Gastrocnemius medialis (tissue), 4 donors: ENCODE data around the gene IL3RA. TPM values are rescaled to one million over a fixed set of nuclear protein-coding genes. Genes with fewer than 3 reads are reported as not detected.
"Not testable (repeated sequence)": the region's sequence is repeated elsewhere in the genome, so short reads cannot be mapped to it uniquely, and the experiment has no call there.

Source experiments
- ATAC-seq, 2 donors: fragments of 150-250 bp; one replicate each; pipeline ENCODE4 v1.9.1; 2016
- DNase-seq, 2 donors: peaks; one replicate each; pipeline ENCODE4 v3.0.0-alpha.2; 2019
- H3K27ac ChIP-seq, 4 donors: fragments of 200-600 bp; sonication (generic); 1 replicate in 1 of 4; 2 replicates in 3 of 4; pipeline ENCODE4 v1.5.1; 2016 to 2018; ENCODE audit warnings: mild to moderate bottlenecking in 2 of 4, moderate library complexity in 1 of 4
- H3K27me3 ChIP-seq, 3 donors: fragments of 200-600 bp; sonication (generic) in 2 of 3; 1 replicate in 1 of 3; 2 replicates in 2 of 3; pipeline versions ENCODE4 v1.5.1 to v1.6.0; 2016 to 2019; ENCODE audit warnings: mild to moderate bottlenecking in 1 of 3, moderate library complexity in 1 of 3
- H3K36me3 ChIP-seq, 2 donors: fragments of 200-600 bp; sonication (generic) in 1 of 2; one replicate each; pipeline ENCODE4 v1.5.1; 2017 to 2018
- H3K4me1 ChIP-seq, 2 donors: fragments of 200-600 bp; sonication (generic) in 1 of 2; one replicate each; pipeline ENCODE4 v1.5.1; 2016 to 2017; ENCODE audit warnings: mild to moderate bottlenecking in 2 of 2
- H3K4me3 ChIP-seq, 4 donors: fragments of 200-600 bp; sonication (generic) in 3 of 4; 1 replicate in 1 of 4; 2 replicates in 3 of 4; pipeline ENCODE4 v1.5.1; 2016 to 2019; ENCODE audit warnings: mild to moderate bottlenecking in 2 of 4
- H3K9me3 ChIP-seq, 3 donors: fragments of 200-600 bp; sonication (generic) in 2 of 3; 1 replicate in 1 of 3; 2 replicates in 2 of 3; pipeline ENCODE4 v1.5.1; 2016 to 2019
- POLR2A ChIP-seq, 2 donors: fragments of 450-650 bp; IDR thresholded peaks; one replicate each; pipeline ENCODE4 v1.6.1; 2017; ENCODE audit warnings: antibody characterized with exemption in 2 of 2, mild to moderate bottlenecking in 2 of 2, moderate library complexity in 2 of 2
- in situ Hi-C, 4 donors: fragments of 200-750 bp; cut with MboI; loops; one replicate each; pipeline versions ENCODE4 v1.15.0 to v1.8.0; 2017; ENCODE audit warnings: low sequenced_read_pairs in 4 of 4
- intact Hi-C: fragments of 100-400 bp; cut with DNase I; formaldehyde crosslinking; loops from one replicate; pipeline ENCODE4 v1.15.1; 2023; ENCODE audit warnings: low total_unique reads
- total RNA-seq, 4 donors: library from RNA; depleted of rRNA; stranded (reverse); fragments of >200 nt; gene quantifications; one replicate each; pipeline versions ENCODE4 v1.1.0 to v1.2.3, GENCODE V29; 2016
- TF ChIP-seq, protein P1 (sequence below), 5 experiments: fragments of 450-650 bp in 3 of 5; fragments of 200-600 bp in 2 of 5; sonication (generic) in 2 of 5; IDR thresholded peaks in 4 of 5; conservative IDR thresholded peaks in 1 of 5; 1 replicate in 4 of 5; 2 replicates in 1 of 5; pipeline ENCODE4 v1.5.1; 2016 to 2019; ENCODE audit warnings: antibody characterized with exemption in 5 of 5, mild to moderate bottlenecking in 3 of 5, moderate library complexity in 3 of 5

Gene IL3RA
- total RNA-seq, 4 donors from 2014 or later, result 2.8 to 8.0 (median 5.6) TPM

- in situ Hi-C loops (no loop called here), intact Hi-C loops (no loop called here)
- Histone ChIP-seq H3K4me1 (no peaks in the 10 kb centered on the region), H3K27ac (no peak overlapping the region), H3K27me3 (no peaks in the 10 kb centered on the region), H3K4me3 (no peak overlapping the region), H3K9me3 (no peaks in the 10 kb centered on the region), H3K36me3 (peaks cover 0 to 10% of the 10 kb centered on the region in 2 donors)
- TF ChIP-seq POLR2A (IDR thresholded peaks at IDR 0.05), result no peak
- TF ChIP-seq, protein P1, sequence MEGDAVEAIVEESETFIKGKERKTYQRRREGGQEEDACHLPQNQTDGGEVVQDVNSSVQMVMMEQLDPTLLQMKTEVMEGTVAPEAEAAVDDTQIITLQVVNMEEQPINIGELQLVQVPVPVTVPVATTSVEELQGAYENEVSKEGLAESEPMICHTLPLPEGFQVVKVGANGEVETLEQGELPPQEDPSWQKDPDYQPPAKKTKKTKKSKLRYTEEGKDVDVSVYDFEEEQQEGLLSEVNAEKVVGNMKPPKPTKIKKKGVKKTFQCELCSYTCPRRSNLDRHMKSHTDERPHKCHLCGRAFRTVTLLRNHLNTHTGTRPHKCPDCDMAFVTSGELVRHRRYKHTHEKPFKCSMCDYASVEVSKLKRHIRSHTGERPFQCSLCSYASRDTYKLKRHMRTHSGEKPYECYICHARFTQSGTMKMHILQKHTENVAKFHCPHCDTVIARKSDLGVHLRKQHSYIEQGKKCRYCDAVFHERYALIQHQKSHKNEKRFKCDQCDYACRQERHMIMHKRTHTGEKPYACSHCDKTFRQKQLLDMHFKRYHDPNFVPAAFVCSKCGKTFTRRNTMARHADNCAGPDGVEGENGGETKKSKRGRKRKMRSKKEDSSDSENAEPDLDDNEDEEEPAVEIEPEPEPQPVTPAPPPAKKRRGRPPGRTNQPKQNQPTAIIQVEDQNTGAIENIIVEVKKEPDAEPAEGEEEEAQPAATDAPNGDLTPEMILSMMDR (IDR thresholded peaks at IDR 0.05 in 4 of 5, conservative IDR thresholded peaks at IDR 0.05 in 1 of 5), result no peak
- ATAC-seq (no peak), DNase-seq (no peak)
Measured at GRCh38 chrX:1359477-1359873, 22.9 kb downstream of the IL3RA start.

DNA sequence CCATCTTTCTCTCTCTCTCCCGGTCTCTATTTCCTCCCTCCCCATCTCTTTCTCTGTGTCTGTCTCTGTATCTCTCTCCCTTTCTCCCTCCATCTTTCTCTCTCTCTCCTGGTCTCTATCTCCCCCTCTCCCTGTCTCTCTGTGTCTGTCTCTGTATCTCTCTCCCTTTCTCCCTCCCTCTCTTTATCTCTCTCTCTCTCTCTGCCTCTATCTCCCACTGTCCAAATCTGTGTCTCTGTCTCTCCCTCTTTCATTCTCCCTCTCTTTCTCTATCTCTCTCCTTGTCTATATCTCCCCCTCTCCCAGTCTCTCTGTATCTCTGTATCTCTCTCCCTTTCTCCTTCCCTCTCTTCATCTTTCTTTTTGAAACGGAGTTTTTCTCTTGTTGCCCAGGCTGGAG is 23.6 kb downstream of the IL3RA start:
- ATAC-seq (no peak), DNase-seq (no peak)
- intact Hi-C loops, result no loop called here
- no peak for TF ChIP-seq POLR2A (IDR thresholded peaks at IDR 0.05)
- TF ChIP-seq, protein P1 (IDR thresholded peaks at IDR 0.05 in 4 of 5, conservative IDR thresholded peaks at IDR 0.05 in 1 of 5), result no peak
- Histone ChIP-seq H3K27ac (no peak overlapping the region), H3K27me3 (no peaks in the 10 kb centered on the region), H3K36me3 (peaks cover 0 to 10% of the 10 kb centered on the region in 2 donors), H3K4me1 (no peaks in the 10 kb centered on the region), H3K9me3 (no peaks in the 10 kb centered on the region), H3K4me3 (no peak overlapping the region)
- in situ Hi-C loops, result no loop called here

DNA sequence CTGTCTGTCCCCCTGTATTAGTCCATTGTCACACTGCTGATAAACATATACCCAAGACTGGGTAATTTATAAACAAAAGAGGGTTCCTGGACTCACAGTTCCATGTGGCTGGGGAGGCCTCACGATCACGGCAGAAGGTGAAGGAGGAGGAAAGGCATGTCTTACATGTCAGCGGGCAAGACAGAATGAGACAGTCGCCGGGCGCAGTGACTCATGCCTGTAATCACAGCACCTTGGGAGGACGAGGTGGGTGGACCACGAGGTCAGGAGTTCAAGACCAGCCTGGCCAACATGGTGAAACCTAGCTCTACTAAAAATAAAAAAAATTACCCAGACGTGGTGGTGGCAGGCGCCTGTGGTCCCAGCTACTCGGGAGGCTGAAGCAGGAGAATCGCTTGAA is 24.7 kb downstream of the IL3RA start:
- TF ChIP-seq, protein P1 (IDR thresholded peaks at IDR 0.05 in 4 of 5, conservative IDR thresholded peaks at IDR 0.05 in 1 of 5), result no peak
- TF ChIP-seq POLR2A (IDR thresholded peaks at IDR 0.05), result no peak
- in situ Hi-C loops, result no loop called here
- Histone ChIP-seq H3K9me3 (no peaks in the 10 kb centered on the region), H3K27me3 (no peaks in the 10 kb centered on the region), H3K27ac (no peak overlapping the region), H3K4me3 (no peak overlapping the region), H3K36me3 (peaks cover 0 to 10% of the 10 kb centered on the region in 2 donors), H3K4me1 (no peaks in the 10 kb centered on the region)
- ATAC-seq (no peak), DNase-seq (no peak)
- intact Hi-C loops, result no loop called here

DNA sequence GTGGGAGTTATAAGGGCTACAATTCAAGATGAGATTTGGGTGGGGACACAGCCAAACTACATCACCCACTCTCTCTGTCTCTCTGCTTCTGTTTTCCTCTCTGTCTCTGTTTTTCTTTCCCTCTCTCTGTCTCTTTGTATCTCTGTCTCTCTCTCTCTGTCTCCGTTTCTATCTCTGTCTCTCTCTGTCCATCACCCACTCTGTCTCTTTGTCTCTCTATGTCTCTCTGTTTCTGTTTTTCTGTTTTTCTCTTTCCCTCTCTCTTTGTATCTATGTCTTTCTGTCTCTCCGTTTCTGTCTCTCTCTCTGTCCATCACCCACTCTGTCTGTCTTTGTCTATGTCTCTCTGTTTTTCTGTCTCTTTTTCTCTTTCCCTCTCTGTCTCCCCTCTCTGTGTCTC is 25.3 kb downstream of the IL3RA start:
- Histone ChIP-seq H3K4me1 (no peaks in the 10 kb centered on the region), H3K36me3 (peaks cover 0 to 10% of the 10 kb centered on the region in 2 donors), H3K27ac (no peak overlapping the region), H3K27me3 (no peaks in the 10 kb centered on the region), H3K4me3 (no peak overlapping the region), H3K9me3 (no peaks in the 10 kb centered on the region)
- intact Hi-C loops (no loop called here), in situ Hi-C loops (no loop called here)
- ATAC-seq, result no peak
- no peak for DNase-seq
- TF ChIP-seq POLR2A (IDR thresholded peaks at IDR 0.05), result no peak
- TF ChIP-seq, protein P1 (IDR thresholded peaks at IDR 0.05 in 4 of 5, conservative IDR thresholded peaks at IDR 0.05 in 1 of 5), result no peak

GRCh38 chrX:1366363-1366762 is 29.8 kb downstream of the IL3RA start:
- DNase-seq, ATAC-seq, H3K27me3 ChIP-seq, H3K4me1 ChIP-seq, H3K9me3 ChIP-seq, H3K4me3 ChIP-seq, intact Hi-C loops, in situ Hi-C loops, H3K27ac ChIP-seq, H3K36me3 ChIP-seq: not testable (repeated sequence)
